OCI-LY3 (cell line): ENCODE results near the gene EPN2.
A peak's percentile ranks its signal among the peaks of the same experiment; 100 is the strongest.
"Not testable (repeated sequence)": the region's sequence is repeated elsewhere in the genome, so short reads cannot be mapped to it uniquely, and the experiment has no call there.

ENCODE experiments used
- H2AFZ ChIP-seq: fragments of 200-600, 300-600 bp; shearing (Covaris generic); 2 replicates; pipeline ENCODE4 v1.6.0; 2014; ENCODE audit warnings: antibody characterized with exemption, low read depth, low read length
- H3K27ac ChIP-seq: fragments of 200-600, 300-600 bp; sonication (generic); 2 replicates; pipeline ENCODE4 v1.5.1; 2014; ENCODE audit warnings: mild to moderate bottlenecking, low read length, moderate library complexity, mixed read lengths
- H3K27me3 ChIP-seq: fragments of 200-600, 300-600 bp; sonication (generic); 2 replicates; pipeline ENCODE4 v1.6.1; 2014; ENCODE audit warnings: low read depth, low read length, mixed read lengths
- H3K36me3 ChIP-seq: fragments of 200-600, 300-600 bp; sonication (generic); replicated peaks from 2 replicates; pipeline ENCODE3; 2014; ENCODE audit warnings: low read depth, low read length, mixed read lengths
- H3K4me1 ChIP-seq: fragments of 300-600, 200-600 bp; sonication (generic); 2 replicates; pipeline ENCODE4 v1.6.1; 2014; ENCODE audit warnings: low read length, mixed read lengths
- H3K4me2 ChIP-seq: fragments of 200-600, 300-600 bp; sonication (generic); 2 replicates; pipeline ENCODE4 v1.6.1; 2014; ENCODE audit warnings: low read length, mixed read lengths
- H3K4me3 ChIP-seq: fragments of 300-600, 200-600 bp; sonication (generic); 2 replicates; pipeline ENCODE4 v1.5.1; 2014; ENCODE audit warnings: antibody characterized with exemption, mild to moderate bottlenecking, low read length, moderate library complexity
- H3K79me2 ChIP-seq: fragments of 300-600, 200-600 bp; shearing (Covaris generic); 2 replicates; pipeline ENCODE4 v1.6.1; 2014; ENCODE audit warnings: mild to moderate bottlenecking, low read length, mixed read lengths
- H3K9ac ChIP-seq: fragments of 300-600, 200-600 bp; shearing (Covaris generic); 2 replicates; pipeline ENCODE4 v1.6.0; 2014; ENCODE audit warnings: mild to moderate bottlenecking, low read length, moderate library complexity
- H3K9me3 ChIP-seq: fragments of 200-600, 300-600 bp; shearing (Covaris generic); 2 replicates; pipeline ENCODE4 v1.6.1; 2014; ENCODE audit warnings: low read length, mixed read lengths; ENCODE audit not compliant: insufficient read depth
- H4K20me1 ChIP-seq: fragments of 200-600, 300-600 bp; sonication (generic); 2 replicates; pipeline ENCODE4 v1.6.1; 2016; ENCODE audit warnings: low read length, mixed read lengths; ENCODE audit not compliant: insufficient read depth

EPN2 gene

DNA sequence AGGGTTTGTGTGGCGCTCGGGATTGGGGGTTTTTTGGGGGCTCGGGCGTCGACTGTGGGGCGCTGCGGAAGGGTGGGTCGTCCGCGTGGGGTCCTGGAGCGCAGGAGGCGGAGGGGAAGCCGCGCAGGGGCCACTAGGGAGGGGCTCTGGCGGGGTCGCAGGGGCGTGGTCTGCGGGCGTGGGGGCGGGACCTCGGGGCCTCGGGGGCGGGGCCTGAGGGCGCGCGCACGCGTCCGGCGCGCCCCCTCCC, at the start of gene EPN2:
TSS of gene EPN2 (plus strand) at position 228 of the 250 bp plus-strand sequence. CDS start 45,754 bp downstream, outside the sequence.
- H3K4me2 ChIP-seq, result peak within 1 kb of the TSS; percentile 66
- not testable (repeated sequence) for H3K27ac ChIP-seq

GRCh38 chr17:19187883-19188869, 49.0 kb upstream of the EPN2 start:
- not testable (repeated sequence) for H3K4me3 ChIP-seq, H3K27ac ChIP-seq, H3K9ac ChIP-seq, H3K4me2 ChIP-seq, H3K4me1 ChIP-seq, H3K27me3 ChIP-seq, H3K9me3 ChIP-seq, H3K79me2 ChIP-seq, H4K20me1 ChIP-seq, H2AFZ ChIP-seq, H3K36me3 ChIP-seq

More for the DNA sequence above, at the start of gene EPN2:
- not testable (repeated sequence) for H3K36me3 ChIP-seq, H3K9me3 ChIP-seq, H3K4me1 ChIP-seq, H3K79me2 ChIP-seq, H3K27me3 ChIP-seq, H4K20me1 ChIP-seq, H2AFZ ChIP-seq
- peak within 1 kb of the TSS; percentile 70 for H3K9ac ChIP-seq
- H3K4me3 ChIP-seq, result peak within 1 kb of the TSS; percentile 89

- not testable (repeated sequence) for H2AFZ ChIP-seq, H3K27me3 ChIP-seq, H3K36me3 ChIP-seq, H3K27ac ChIP-seq, H3K79me2 ChIP-seq, H3K9me3 ChIP-seq, H3K4me1 ChIP-seq, H3K4me3 ChIP-seq, H4K20me1 ChIP-seq, H3K9ac ChIP-seq, H3K4me2 ChIP-seq
Observed at GRCh38 chr17:19188870-19189708, 48.1 kb upstream of the EPN2 start.

- not testable (repeated sequence) for H3K4me1 ChIP-seq, H3K36me3 ChIP-seq
Observed at GRCh38 chr17:19189781-19190405, 47.3 kb upstream of the EPN2 start.

DNA sequence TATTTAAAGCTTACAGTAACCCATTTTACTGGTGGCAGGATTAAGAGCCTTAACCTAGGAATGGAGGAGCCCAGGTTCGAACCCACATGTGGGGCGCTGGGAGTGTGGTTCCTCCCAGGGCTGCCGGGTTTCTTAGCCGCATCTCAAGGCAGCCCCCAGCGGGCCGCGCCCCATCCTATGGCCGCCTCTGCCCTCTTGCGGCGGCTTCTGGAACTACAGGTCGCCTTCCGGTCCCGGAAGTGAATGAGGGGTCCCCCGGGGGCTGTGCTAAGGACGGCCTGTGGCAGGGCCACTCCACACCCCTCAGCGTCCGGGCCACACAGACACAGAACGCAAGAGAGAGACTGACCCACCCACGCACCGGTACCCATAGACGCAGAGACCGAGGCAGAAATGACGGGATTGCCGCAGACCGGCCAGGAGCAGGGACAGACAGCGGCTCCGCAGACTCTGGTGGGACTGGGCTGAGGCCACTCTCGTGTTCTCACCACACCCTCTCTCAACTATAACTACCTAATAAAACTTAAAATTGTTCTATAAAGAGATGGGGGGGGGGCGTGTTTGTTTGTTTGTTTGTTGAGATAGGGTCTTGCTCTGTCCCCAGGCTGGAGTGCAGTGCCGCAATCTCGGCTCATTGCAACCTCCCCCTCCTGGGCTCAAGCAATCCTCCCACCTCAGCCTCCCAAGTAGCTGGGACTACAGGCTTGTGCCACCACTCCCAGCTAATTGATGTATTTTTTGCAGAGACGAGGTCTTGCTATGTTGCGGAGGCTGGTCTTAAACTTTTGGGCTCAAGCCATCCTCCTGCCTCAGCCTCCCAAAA, 40.6 kb upstream of the EPN2 start:
- Histone ChIP-seq H3K9ac (peak overlapping the region; percentile 48; the same call in 1 of the 2 replicates), H3K4me3 (peak overlapping the region; percentile 64)
- not testable (repeated sequence) for H3K79me2 ChIP-seq, H4K20me1 ChIP-seq, H2AFZ ChIP-seq, H3K27me3 ChIP-seq, H3K9me3 ChIP-seq, H3K27ac ChIP-seq, H3K36me3 ChIP-seq, H3K4me1 ChIP-seq, H3K4me2 ChIP-seq

More at GRCh38 chr17:19189781-19190405, 47.3 kb upstream of the EPN2 start:
- not testable (repeated sequence) for H3K9ac ChIP-seq, H3K4me3 ChIP-seq, H3K27ac ChIP-seq, H3K4me2 ChIP-seq, H3K79me2 ChIP-seq, H3K27me3 ChIP-seq, H4K20me1 ChIP-seq, H2AFZ ChIP-seq, H3K9me3 ChIP-seq

GRCh38 chr17:19202448-19202847, 34.7 kb upstream of the EPN2 start:
- H3K79me2 ChIP-seq, H3K9me3 ChIP-seq, H3K9ac ChIP-seq, H3K4me3 ChIP-seq, H3K4me2 ChIP-seq, H3K36me3 ChIP-seq, H3K27ac ChIP-seq, H2AFZ ChIP-seq, H3K4me1 ChIP-seq, H3K27me3 ChIP-seq, H4K20me1 ChIP-seq: not testable (repeated sequence)

DNA sequence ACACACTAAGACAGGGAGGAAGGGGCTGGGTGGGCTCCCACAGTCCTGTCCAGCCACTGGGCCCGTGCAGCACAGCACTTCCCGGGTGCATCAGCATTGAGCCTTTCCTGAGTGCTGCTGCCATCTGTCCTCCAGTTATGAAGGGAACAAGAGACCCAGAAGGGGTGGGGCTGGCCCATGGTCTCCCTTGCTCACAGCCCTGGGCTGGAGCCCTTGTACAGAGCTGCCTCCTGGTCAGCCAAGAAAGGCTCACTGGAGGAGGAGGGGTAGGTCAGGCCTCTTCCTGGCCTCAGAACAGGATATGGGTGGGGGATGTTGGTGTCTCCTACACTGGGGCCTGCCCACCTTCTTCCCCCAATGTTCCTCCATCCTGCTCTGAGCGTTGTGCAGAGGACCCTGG, 33.7 kb upstream of the EPN2 start:
- H2AFZ ChIP-seq, result not testable (repeated sequence)

GRCh38 chr17:19215074-19215860, 21.9 kb upstream of the EPN2 start:
- H3K27ac ChIP-seq, H3K4me3 ChIP-seq, H3K27me3 ChIP-seq, H2AFZ ChIP-seq, H3K4me2 ChIP-seq, H3K9ac ChIP-seq, H3K79me2 ChIP-seq, H4K20me1 ChIP-seq, H3K36me3 ChIP-seq, H3K9me3 ChIP-seq, H3K4me1 ChIP-seq: not testable (repeated sequence)

More for the DNA sequence above, 33.7 kb upstream of the EPN2 start:
- H3K9ac ChIP-seq, H3K4me3 ChIP-seq, H3K9me3 ChIP-seq, H3K27me3 ChIP-seq, H4K20me1 ChIP-seq, H3K4me1 ChIP-seq, H3K79me2 ChIP-seq, H3K36me3 ChIP-seq, H3K27ac ChIP-seq, H3K4me2 ChIP-seq: not testable (repeated sequence)
